ENCODE measurements around the gene YKT6. TPM values are rescaled to one million over a fixed set of nuclear protein-coding genes. Genes with fewer than 3 reads are reported as not detected.

The YKT6 gene
- total RNA-seq, 1 experiment from 2014 or later: 107 TPM

- Mint-ChIP-seq H3K4me1 (ENCODE audit: insufficient read depth, unreplicated experiment) (peaks cover 7% of the 10 kb centered on the region), H3K9me3 (ENCODE audit: unreplicated experiment) (no peaks in the 10 kb centered on the region), H3K4me3 (ENCODE audit: unreplicated experiment) (no peak overlapping the region), H3K27me3 (ENCODE audit: insufficient read depth, unreplicated experiment) (no peaks in the 10 kb centered on the region), H3K36me3 (ENCODE audit: insufficient read depth, unreplicated experiment) (no peaks in the 10 kb centered on the region), H3K27ac (ENCODE audit: low read depth, unreplicated experiment) (no peak overlapping the region)
- TF ChIP-seq CTCF (IDR thresholded peaks at IDR 0.05; ENCODE audit: unreplicated experiment): no peak
- ChIA-PET POLR2A (no interaction called here), CTCF (interaction anchor here (0.7 to 0.9 kb wide), 3 partner anchors 28 to 115 kb away, joined by 3 read pairs; no protein-coding TSS in a partner anchor)
- intact Hi-C loops (cut with micrococcal nuclease): no loop called here
- no peak for DNase-seq (ENCODE audit: unreplicated experiment)
- no TSS peak for BruUV-seq (replicated peaks)
These were observed 35.6 kb downstream of the YKT6 start for GRCh38 chr7:44236333-44236728.

- no peak overlapping the region for H3K4me3 Mint-ChIP-seq (ENCODE audit: unreplicated experiment)
- CTCF ChIA-PET: interaction anchor here (0.6 to 1.6 kb wide), 2 partner anchors 49 to 327 kb away, joined by 3 to 4 read pairs; no protein-coding TSS in a partner anchor
- no peaks in the 10 kb centered on the region for H3K36me3 Mint-ChIP-seq (ENCODE audit: insufficient read depth, unreplicated experiment)
- intact Hi-C loops (cut with micrococcal nuclease): no loop called here
- H3K9me3 Mint-ChIP-seq (ENCODE audit: unreplicated experiment): no peaks in the 10 kb centered on the region
- H3K4me1 Mint-ChIP-seq (ENCODE audit: insufficient read depth, unreplicated experiment): peaks cover 7% of the 10 kb centered on the region
- POLR2A ChIA-PET: interaction anchor here (0.5 kb wide), 1 partner anchor 102 kb away, joined by 3 read pairs; no protein-coding TSS in a partner anchor
- TF ChIP-seq CTCF (IDR thresholded peaks at IDR 0.05; ENCODE audit: unreplicated experiment): no peak
- no TSS peak for BruUV-seq (replicated peaks)
- DNase-seq (ENCODE audit: unreplicated experiment): no peak
- H3K27me3 Mint-ChIP-seq (ENCODE audit: insufficient read depth, unreplicated experiment): no peaks in the 10 kb centered on the region
- no peak overlapping the region for H3K27ac Mint-ChIP-seq (ENCODE audit: low read depth, unreplicated experiment)
These were observed 36.9 kb downstream of the YKT6 start for GRCh38 chr7:44237696-44238095.

GRCh38 chr7:44238116-44238695 lies 37.4 kb downstream of the YKT6 start:
- CTCF ChIA-PET: interaction anchor here (0.6 to 1.6 kb wide), 4 partner anchors 50 to 327 kb away, joined by 3 to 4 read pairs (median 4); no protein-coding TSS in a partner anchor

GRCh38 chr7:44239361-44239760 lies 38.6 kb downstream of the YKT6 start:
- TF ChIP-seq CTCF (IDR thresholded peaks at IDR 0.05; ENCODE audit: unreplicated experiment): no peak
- H3K36me3 Mint-ChIP-seq (ENCODE audit: insufficient read depth, unreplicated experiment): no peaks in the 10 kb centered on the region
- H3K27me3 Mint-ChIP-seq (ENCODE audit: insufficient read depth, unreplicated experiment): no peaks in the 10 kb centered on the region
- no peak for DNase-seq (ENCODE audit: unreplicated experiment)
- BruUV-seq (replicated peaks): no TSS peak
- peaks cover 7% of the 10 kb centered on the region for H3K4me1 Mint-ChIP-seq (ENCODE audit: insufficient read depth, unreplicated experiment)
- intact Hi-C loops (cut with micrococcal nuclease): no loop called here
- H3K4me3 Mint-ChIP-seq (ENCODE audit: unreplicated experiment): no peak overlapping the region
- CTCF ChIA-PET: interaction anchor here (3.5 kb wide), 1 partner anchor 325 kb away, joined by 51 read pairs; no protein-coding TSS in a partner anchor
- POLR2A ChIA-PET: no interaction called here
- no peaks in the 10 kb centered on the region for H3K9me3 Mint-ChIP-seq (ENCODE audit: unreplicated experiment)
- no peak overlapping the region for H3K27ac Mint-ChIP-seq (ENCODE audit: low read depth, unreplicated experiment)

More at GRCh38 chr7:44238116-44238695, 37.4 kb downstream of the YKT6 start:
- TF ChIP-seq CTCF (IDR thresholded peaks at IDR 0.05; ENCODE audit: unreplicated experiment): no peak
- H3K27me3 Mint-ChIP-seq (ENCODE audit: insufficient read depth, unreplicated experiment): no peaks in the 10 kb centered on the region
- no peak overlapping the region for H3K4me3 Mint-ChIP-seq (ENCODE audit: unreplicated experiment)
- no TSS peak for BruUV-seq (replicated peaks)
- no peak for DNase-seq (ENCODE audit: unreplicated experiment)
- no peaks in the 10 kb centered on the region for H3K36me3 Mint-ChIP-seq (ENCODE audit: insufficient read depth, unreplicated experiment)
- POLR2A ChIA-PET: interaction anchor here (0.5 kb wide), 1 partner anchor 101 kb away, joined by 3 read pairs; no protein-coding TSS in a partner anchor
- intact Hi-C loops (cut with micrococcal nuclease): no loop called here
- H3K4me1 Mint-ChIP-seq (ENCODE audit: insufficient read depth, unreplicated experiment): peaks cover 7% of the 10 kb centered on the region
- no peaks in the 10 kb centered on the region for H3K9me3 Mint-ChIP-seq (ENCODE audit: unreplicated experiment)
- no peak overlapping the region for H3K27ac Mint-ChIP-seq (ENCODE audit: low read depth, unreplicated experiment)

Measured in MCF 10A (cell line).